IMR-90 (cell line): ENCODE results near the gene ZNF169. TPM values are rescaled to one million over a fixed set of nuclear protein-coding genes. Genes with fewer than 3 reads are reported as not detected.

Experiments used
- ATAC-seq: fragments of 200-7000 bp; cut with Tn5 transposase; 2 replicates; pipeline ENCODE4 v1.9.1; 2020; ENCODE audit warnings: low read depth, mild to moderate bottlenecking, moderate library complexity
- BruUV-seq: library from RNA; stranded (reverse); fragments of 400-500 nt; replicated peaks from 2 replicates; lab custom pipeline; 2021; lab: Mats Ljungman, UMichigan
- CTCF ChIA-PET: fragments of 300-600 bp; formaldehyde crosslinking; extraction: SDS; loops from one replicate; lab custom pipeline; 2021; ENCODE audit warnings: antibody characterized with exemption; lab: Yijun Ruan, JAX
- POLR2A ChIA-PET: fragments of 300-600 bp; sonication (Branson Sonifier 250); formaldehyde crosslinking; loops from one replicate; lab custom pipeline; 2022; ENCODE audit warnings: antibody characterized with exemption; ENCODE audit not compliant: unreplicated experiment; lab: Charles Lee
- DNase-seq: peaks from one replicate; pipeline ENCODE4 v3.0.0; 2013
- H2AFZ ChIP-seq: replicated peaks from 2 replicates; pipeline ENCODE3; 2013; ENCODE audit warnings: low read length, mild to moderate bottlenecking; ENCODE audit not compliant: poor library complexity
- H2AK5ac ChIP-seq: 2 replicates; pipeline ENCODE4 v1.6.1; 2013; ENCODE audit warnings: low read depth, low read length, inconsistent platforms
- H2AK9ac ChIP-seq: replicated peaks from 2 replicates; pipeline ENCODE3; 2013; ENCODE audit warnings: mild to moderate bottlenecking, low read depth, low read length, moderate library complexity; ENCODE audit not compliant: poor library complexity
- H2BK120ac ChIP-seq: 2 replicates; pipeline ENCODE4 v1.6.1; 2013; ENCODE audit warnings: low read depth, low read length, inconsistent platforms
- H2BK15ac ChIP-seq: 3 replicates; pipeline ENCODE4 v1.6.1; 2013; ENCODE audit warnings: low read depth, low read length, inconsistent platforms
- H2BK20ac ChIP-seq: 2 replicates; pipeline ENCODE4 v1.6.1; 2013; ENCODE audit warnings: low read depth, mild to moderate bottlenecking, inconsistent platforms, low read length, moderate library complexity
- H2BK5ac ChIP-seq: 2 replicates; pipeline ENCODE4 v1.6.1; 2013; ENCODE audit warnings: mild to moderate bottlenecking, low read depth, low read length, inconsistent platforms; ENCODE audit not compliant: poor library complexity, severe bottlenecking
- H3K14ac ChIP-seq: replicated peaks from 2 replicates; pipeline ENCODE4 v1.6.1; 2013; ENCODE audit warnings: low read depth, low read length, inconsistent platforms
- H3K18ac ChIP-seq: 2 replicates; pipeline ENCODE4 v1.6.1; 2013; ENCODE audit warnings: low read depth, low read length, control low read depth
- H3K23ac ChIP-seq: 2 replicates; pipeline ENCODE4 v1.6.1; 2013; ENCODE audit warnings: low read depth, low read length, inconsistent platforms
- H3K27ac ChIP-seq: 2 replicates; pipeline ENCODE4 v1.5.1; 2013; ENCODE audit warnings: mild to moderate bottlenecking, control low read depth, low read length; ENCODE audit not compliant: insufficient read depth
- H3K27me3 ChIP-seq: 2 replicates; pipeline ENCODE4 v1.6.1; 2013; ENCODE audit warnings: low read length; ENCODE audit not compliant: control insufficient read depth, insufficient read depth
- H3K36me3 ChIP-seq: 2 replicates; pipeline ENCODE4 v1.6.1; 2013; ENCODE audit warnings: low read length, mixed read lengths; ENCODE audit not compliant: control insufficient read depth, insufficient read depth
- H3K4ac ChIP-seq: 2 replicates; pipeline ENCODE4 v1.6.1; 2013; ENCODE audit warnings: low read depth, low read length, inconsistent platforms
- H3K4me1 ChIP-seq: 2 replicates; pipeline ENCODE4 v1.6.1; 2013; ENCODE audit warnings: low read length, mixed read lengths; ENCODE audit not compliant: control insufficient read depth, insufficient read depth
- H3K4me2 ChIP-seq: 2 replicates; pipeline ENCODE4 v1.6.1; 2013; ENCODE audit warnings: low read depth, mild to moderate bottlenecking, control low read depth, low read length, moderate library complexity
- H3K4me3 ChIP-seq: 2 replicates; pipeline ENCODE4 v1.5.1; 2013; ENCODE audit warnings: low read depth, mild to moderate bottlenecking, control low read depth, low read length, moderate library complexity; ENCODE audit not compliant: insufficient read depth
- H3K56ac ChIP-seq: 2 replicates; pipeline ENCODE4 v1.6.1; 2013; ENCODE audit warnings: low read length, inconsistent platforms; ENCODE audit not compliant: insufficient read depth; ENCODE audit errors: extremely low read depth
- H3K79me1 ChIP-seq, 2 experiments: 2 replicates each; pipeline ENCODE4 v1.6.1; 2013; ENCODE audit warnings: low read length in 2 of 2, inconsistent platforms in 1 of 2, low read depth in 1 of 2
- H3K9ac ChIP-seq: 2 replicates; pipeline ENCODE4 v1.6.1; 2013; ENCODE audit warnings: low read depth, low read length, control low read depth
- H3K9me1 ChIP-seq: 2 replicates; pipeline ENCODE4 v1.6.1; 2013; ENCODE audit warnings: low read length, inconsistent platforms; ENCODE audit not compliant: insufficient read depth
- H3K9me3 ChIP-seq: 2 replicates; pipeline ENCODE4 v1.6.1; 2013; ENCODE audit warnings: low read length; ENCODE audit not compliant: control insufficient read depth, insufficient read depth
- H4K20me1 ChIP-seq: 2 replicates; pipeline ENCODE4 v1.6.1; 2013; ENCODE audit warnings: low read length, inconsistent platforms; ENCODE audit not compliant: insufficient read depth
- H4K5ac ChIP-seq: 2 replicates; pipeline ENCODE4 v1.6.1; 2013; ENCODE audit warnings: mild to moderate bottlenecking, low read depth, low read length, control low read depth
- H4K8ac ChIP-seq, 2 experiments: 2 replicates each; pipeline ENCODE4 v1.6.1; 2013; ENCODE audit warnings: low read depth in 2 of 2, low read length in 2 of 2, control low read depth in 1 of 2, inconsistent platforms in 1 of 2
- H4K91ac ChIP-seq: 2 replicates; pipeline ENCODE4 v1.6.1; 2013; ENCODE audit warnings: low read depth, low read length, inconsistent platforms; ENCODE audit not compliant: insufficient read depth
- CEBPB ChIP-seq: IDR thresholded peaks from 2 replicates; pipeline ENCODE4 v1.6.1; 2012; ENCODE audit warnings: low read depth, low read length, improper control_type of control experiment
- NFE2L2 ChIP-seq: fragments of 150-350 bp; IDR thresholded peaks from 2 replicates; pipeline ENCODE4 v1.6.1; 2016; ENCODE audit warnings: low read depth, mild to moderate bottlenecking, low read length
- RCOR1 ChIP-seq: IDR thresholded peaks from 2 replicates; pipeline ENCODE4 v1.6.1; 2012; ENCODE audit warnings: mild to moderate bottlenecking, low read length, improper control_type of control experiment; ENCODE audit not compliant: insufficient replicate concordance
- RFX5 ChIP-seq: IDR thresholded peaks from 2 replicates; pipeline ENCODE4 v1.8.0; 2012; ENCODE audit warnings: low read depth, mild to moderate bottlenecking, low read length, moderate library complexity
- SMC3 ChIP-seq: fragments of 150-350 bp; IDR thresholded peaks from 2 replicates; pipeline ENCODE4 v1.6.1; 2016; ENCODE audit warnings: low read depth, mild to moderate bottlenecking, antibody characterized with exemption, low read length, moderate library complexity
- WGBS, 2 experiments: methylation state at CpG; one replicate each; pipeline versions ENCODE4 v1.1.5 to v1.1.7; 2013; ENCODE audit warnings: missing lambda C conversion rate in 2 of 2; ENCODE audit not compliant: insufficient read length in 1 of 2; ENCODE audit errors: extremely low coverage in 2 of 2; 5-methylcytosine and 5-hydroxymethylcytosine counted together
- dilution Hi-C: fragments of 300-500 bp; cut with HindIII; formaldehyde crosslinking; loops from one replicate; pipeline ENCODE4 v1.14.3; 2018; ENCODE audit warnings: low sequenced_read_pairs; ENCODE audit not compliant: unreplicated experiment
- in situ Hi-C: fragments of 300-500 bp; cut with MboI; formaldehyde crosslinking; loops from 3 replicates; pipeline ENCODE4 v1.14.3; 2019; ENCODE audit warnings: low sequenced_read_pairs, inconsistent platforms, mixed read lengths
- intact Hi-C: fragments of 100-400 bp; cut with micrococcal nuclease; formaldehyde crosslinking; loops from 2 replicates; pipeline ENCODE4 v1.10.0; 2022
- polyA plus RNA-seq, 3 experiments: library from polyadenylated mRNA; depleted of rRNA; stranded (reverse); fragments of >200 nt; gene quantifications; 2 replicates each; pipeline ENCODE4 v1.2.3, GENCODE V29; 2012; ENCODE audit warnings: low replicate concordance in 1 of 3
- total RNA-seq: library from RNA; depleted of rRNA; stranded (reverse); fragments of >200 nt; gene quantifications from 2 replicates; pipeline ENCODE4 v1.2.3, GENCODE V29; 2012

ZNF169 gene
- total and polyA plus RNA-seq, 2 of the 4 experiments (the other 2 are of a cell fraction) = 2.7 to 3.2 TPM

- Histone ChIP-seq H4K91ac (no peak overlapping the region), H2BK15ac (no peak overlapping the region), H2BK5ac (no peak overlapping the region), H3K27me3 (peaks cover 2% of the 10 kb centered on the region; the same call in 1 of the 2 replicates), H3K14ac (no peak overlapping the region), H3K79me1 (no peaks in the 10 kb centered on the region), H3K4ac (no peak overlapping the region), H2BK20ac (no peak overlapping the region), H3K9me1 (no peaks in the 10 kb centered on the region), H3K4me3 (no peak overlapping the region), H3K4me1 (peaks cover 2% of the 10 kb centered on the region), H3K9me3 (no peaks in the 10 kb centered on the region), H3K23ac (no peak overlapping the region), H2AK9ac (no peak overlapping the region), H3K4me2 (no peak overlapping the region), H2BK120ac (no peak overlapping the region), H3K9ac (no peak overlapping the region), H3K18ac (no peak overlapping the region), H4K5ac (no peak overlapping the region), H4K8ac (no peak overlapping the region), H2AK5ac (no peak overlapping the region), H3K56ac (no peak overlapping the region), H3K36me3 (no peaks in the 10 kb centered on the region), H4K20me1 (no peaks in the 10 kb centered on the region), H2AFZ (no peak overlapping the region), H3K27ac (no peak overlapping the region)
- dilution Hi-C loops = no loop called here
- ATAC-seq = no peak; the same call in 1 of the 2 replicates
- in situ Hi-C loops = no loop called here
- BruUV-seq = no TSS peak
- DNase-seq = peak; percentile 74
- no peak for TF ChIP-seq SMC3
- no peak for TF ChIP-seq RCOR1
- no peak for TF ChIP-seq NFE2L2
- no peak for TF ChIP-seq RFX5
- TF ChIP-seq CEBPB = peak; percentile 38; the same call in 1 of the 2 replicates
- POLR2A ChIA-PET = no interaction called here
- CTCF ChIA-PET = interaction anchor here (0.6 kb wide), 1 partner anchor 198 kb away, joined by 3 read pairs; no protein-coding TSS in a partner anchor
- intact Hi-C loops = loop anchor here (5.0 kb wide), 1 partner anchor 250 kb away; no protein-coding TSS in a partner anchor
- no CpG with 5 or more reads among the region's 1 CpG for WGBS, 2 experiments
Observed at GRCh38 chr9:94212091-94212490, 47.0 kb upstream of the ZNF169 start.
